HG03460 (cell line): Measurements from ENCODE around the gene TTLL12.
"Not testable (repeated sequence)": the region's sequence is repeated elsewhere in the genome, so short reads cannot be mapped to it uniquely, and the experiment has no call there.

Source experiments
- ATAC-seq: cut with Tn5 transposase; IDR thresholded peaks from one replicate; pipeline ENCODE4 v1.9.1; 2021; ENCODE audit not compliant: unreplicated experiment

Gene TTLL12

GRCh38 chr22:43157874-43158546 lies 28.9 kb downstream of the TTLL12 start:
- no peak for ATAC-seq

- ATAC-seq: no peak
Observed at GRCh38 chr22:43156413-43156812, 30.5 kb downstream of the TTLL12 start.

GRCh38 chr22:43155789-43156188 lies 31.1 kb downstream of the TTLL12 start:
- ATAC-seq: no peak

GRCh38 chr22:43154887-43155536 lies 31.9 kb downstream of the TTLL12 start:
- ATAC-seq: no peak

GRCh38 chr22:43153899-43154298 lies 33.0 kb downstream of the TTLL12 start:
- no peak for ATAC-seq

- ATAC-seq: no peak
Observed at GRCh38 chr22:43152357-43153071, 34.4 kb downstream of the TTLL12 start.

GRCh38 chr22:43152003-43152356 lies 35.0 kb downstream of the TTLL12 start:
- ATAC-seq: no peak

GRCh38 chr22:43151251-43152002 lies 35.5 kb downstream of the TTLL12 start, which contains the start of gene TSPO:
TSPO (plus strand) TSS chr22:43151559; CDS start chr22:43159239, 7,680 bp downstream.
- ATAC-seq: no peak

- ATAC-seq: no peak
Observed at GRCh38 chr22:43150731-43151206, 36.2 kb downstream of the TTLL12 start.

- ATAC-seq: no peak
Observed at GRCh38 chr22:43148581-43148980, 38.4 kb downstream of the TTLL12 start.

GRCh38 chr22:43147821-43148220 lies 39.1 kb downstream of the TTLL12 start:
- ATAC-seq: no peak

- ATAC-seq: not testable (repeated sequence)
Observed at GRCh38 chr22:43146332-43146731, 40.6 kb downstream of the TTLL12 start.

- ATAC-seq: not testable (repeated sequence)
Observed at GRCh38 chr22:43145371-43145770, 41.6 kb downstream of the TTLL12 start.

GRCh38 chr22:43144949-43145348 lies 42.0 kb downstream of the TTLL12 start:
- no peak for ATAC-seq

GRCh38 chr22:43142880-43143562 lies 43.9 kb downstream of the TTLL12 start, which contains the start of gene MCAT:
MCAT (minus strand) TSS chr22:43143398; CDS start chr22:43143348, 50 bp downstream.
- no peak for ATAC-seq

GRCh38 chr22:43136801-43137200 lies 50.1 kb downstream of the TTLL12 start:
- ATAC-seq: no peak

- no peak for ATAC-seq
Observed at GRCh38 chr22:43136255-43136654, 50.7 kb downstream of the TTLL12 start.

- no peak for ATAC-seq
Observed at GRCh38 chr22:43135565-43135964, 51.4 kb downstream of the TTLL12 start.

- ATAC-seq: no peak
Observed at GRCh38 chr22:43134553-43134952, 52.4 kb downstream of the TTLL12 start.

- no peak for ATAC-seq
Observed at GRCh38 chr22:43133401-43133800, 53.5 kb downstream of the TTLL12 start.
